ENCODE data around the gene OFD1.

DNA sequence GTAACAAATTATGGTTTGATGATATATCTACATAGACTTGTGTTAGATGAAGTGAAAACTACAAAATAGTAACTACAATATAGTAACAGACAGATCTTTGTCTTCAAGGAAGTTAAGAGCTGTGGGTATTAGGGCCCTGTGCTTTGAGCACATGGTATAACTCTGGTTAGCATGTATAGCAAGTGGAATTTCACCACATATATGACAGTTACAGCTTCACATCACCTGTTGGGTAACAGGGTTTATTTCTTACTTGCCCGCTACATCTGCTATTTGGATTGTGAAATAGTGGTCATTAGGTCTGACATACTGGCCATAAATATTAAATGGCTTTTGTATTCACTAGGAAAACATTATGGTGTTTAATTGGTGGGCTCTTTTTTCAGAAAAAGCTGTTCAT lies 20.2 kb downstream of the OFD1 start:
- TF ChIP-seq, protein P1, sequence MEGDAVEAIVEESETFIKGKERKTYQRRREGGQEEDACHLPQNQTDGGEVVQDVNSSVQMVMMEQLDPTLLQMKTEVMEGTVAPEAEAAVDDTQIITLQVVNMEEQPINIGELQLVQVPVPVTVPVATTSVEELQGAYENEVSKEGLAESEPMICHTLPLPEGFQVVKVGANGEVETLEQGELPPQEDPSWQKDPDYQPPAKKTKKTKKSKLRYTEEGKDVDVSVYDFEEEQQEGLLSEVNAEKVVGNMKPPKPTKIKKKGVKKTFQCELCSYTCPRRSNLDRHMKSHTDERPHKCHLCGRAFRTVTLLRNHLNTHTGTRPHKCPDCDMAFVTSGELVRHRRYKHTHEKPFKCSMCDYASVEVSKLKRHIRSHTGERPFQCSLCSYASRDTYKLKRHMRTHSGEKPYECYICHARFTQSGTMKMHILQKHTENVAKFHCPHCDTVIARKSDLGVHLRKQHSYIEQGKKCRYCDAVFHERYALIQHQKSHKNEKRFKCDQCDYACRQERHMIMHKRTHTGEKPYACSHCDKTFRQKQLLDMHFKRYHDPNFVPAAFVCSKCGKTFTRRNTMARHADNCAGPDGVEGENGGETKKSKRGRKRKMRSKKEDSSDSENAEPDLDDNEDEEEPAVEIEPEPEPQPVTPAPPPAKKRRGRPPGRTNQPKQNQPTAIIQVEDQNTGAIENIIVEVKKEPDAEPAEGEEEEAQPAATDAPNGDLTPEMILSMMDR (conservative IDR thresholded peaks at IDR 0.05; ENCODE audit: low read depth, low read length), result no peak
- TF ChIP-seq EZH2 (IDR thresholded peaks at IDR 0.05; ENCODE audit: low read length, unreplicated experiment) (no peak), EZH2phosphoT487 (IDR thresholded peaks at IDR 0.05; ENCODE audit: borderline replicate concordance, low read length) (no peak)

Data from PC-3 (cell line).